CD14-positive monocyte (primary cell): ENCODE measurements around the gene NME7. TPM values are rescaled to one million over a fixed set of nuclear protein-coding genes. Genes with fewer than 3 reads are reported as not detected.

Experiments
- DNase-seq, 3 donors: peaks; one replicate each; pipeline ENCODE4 v3.0.0-alpha.2; 2011 to 2022
- H2AFZ ChIP-seq: 2 replicates; pipeline ENCODE4 v1.6.0; 2012; ENCODE audit warnings: mild to moderate bottlenecking, low read depth, low read length, inconsistent platforms; ENCODE audit not compliant: insufficient read depth, poor library complexity, severe bottlenecking
- H3K27ac ChIP-seq, 2 donors: 1 replicate in 1 of 2; 2 replicates in 1 of 2; pipeline ENCODE4 v1.5.1; 2012 to 2013; ENCODE audit warnings: low read length in 2 of 2, control low read depth in 1 of 2, inconsistent platforms in 1 of 2, low read depth in 1 of 2, mild to moderate bottlenecking in 1 of 2
- H3K27me3 ChIP-seq, 2 donors: one replicate each; pipeline versions ENCODE4 v1.6.0 to v1.6.1; 2011 to 2013; ENCODE audit warnings: low read length in 2 of 2; ENCODE audit not compliant: control insufficient read depth in 2 of 2, insufficient read depth in 2 of 2
- H3K36me3 ChIP-seq, 2 donors: replicated peaks in 1 of 2; 1 replicate in 1 of 2; 2 replicates in 1 of 2; pipeline versions ENCODE4 v1.5.1 to v1.6.1; 2012 to 2013; ENCODE audit warnings: low read length in 2 of 2, control low read depth in 1 of 2, inconsistent platforms in 1 of 2, mild to moderate bottlenecking in 1 of 2; ENCODE audit not compliant: insufficient read depth in 2 of 2, control insufficient read depth in 1 of 2
- H3K4me1 ChIP-seq, 2 donors: 1 replicate in 1 of 2; 2 replicates in 1 of 2; pipeline versions ENCODE4 v1.5.1 to v1.6.1; 2012 to 2013; ENCODE audit warnings: low read length in 2 of 2, control low read depth in 1 of 2, inconsistent platforms in 1 of 2, mild to moderate bottlenecking in 1 of 2, moderate library complexity in 1 of 2; ENCODE audit not compliant: insufficient read depth in 2 of 2, control insufficient read depth in 1 of 2
- H3K4me2 ChIP-seq: replicated peaks from 2 replicates; pipeline ENCODE3; 2012; ENCODE audit warnings: low read length, moderate library complexity, mild to moderate bottlenecking; ENCODE audit not compliant: poor library complexity, severe bottlenecking; ENCODE audit errors: extremely low read depth
- H3K4me3 ChIP-seq, 3 experiments: fragments of 200-600 bp in 1 of 3; sonication (generic) in 1 of 3; replicated peaks in 1 of 3; 1 replicate in 2 of 3; 2 replicates in 1 of 3; pipeline ENCODE4 v1.5.1; 2011 to 2013; ENCODE audit warnings: low read length in 3 of 3, mild to moderate bottlenecking in 3 of 3, control low read depth in 2 of 3, low read depth in 2 of 3, inconsistent platforms in 1 of 3, moderate library complexity in 1 of 3
- H3K79me2 ChIP-seq: 2 replicates; pipeline ENCODE4 v1.6.0; 2012; ENCODE audit warnings: mild to moderate bottlenecking, control low read depth, inconsistent platforms, low read length, moderate library complexity; ENCODE audit not compliant: insufficient read depth
- H3K9ac ChIP-seq: 2 replicates; pipeline ENCODE4 v1.6.0; 2017; ENCODE audit warnings: low read length, mild to moderate bottlenecking; ENCODE audit not compliant: insufficient read depth, poor library complexity, severe bottlenecking
- H3K9me3 ChIP-seq, 2 donors: replicated peaks in 1 of 2; 1 replicate in 1 of 2; 2 replicates in 1 of 2; pipeline versions ENCODE4 v1.5.1 to v1.6.1; 2012 to 2013; ENCODE audit warnings: low read length in 2 of 2, control low read depth in 1 of 2; ENCODE audit not compliant: control insufficient read depth in 1 of 2, insufficient read depth in 1 of 2
- H4K20me1 ChIP-seq: 2 replicates; pipeline ENCODE4 v1.6.0; 2012; ENCODE audit warnings: mild to moderate bottlenecking, low read length, control low read depth, moderate library complexity; ENCODE audit not compliant: insufficient read depth
- H3K27ac Mint-ChIP-seq, 7 donors: one replicate each; pipeline ENCODE4 v1.8.0; 2020; ENCODE audit warnings: mild to moderate bottlenecking in 7 of 7, mixed read lengths in 7 of 7, moderate library complexity in 6 of 7, inconsistent platforms in 2 of 7
- H3K27me3 Mint-ChIP-seq, 3 donors: one replicate each; pipeline ENCODE4 v1.8.0; 2021 to 2022; ENCODE audit warnings: low read depth in 3 of 3, mild to moderate bottlenecking in 3 of 3, mixed read lengths in 3 of 3, moderate library complexity in 3 of 3, inconsistent platforms in 1 of 3
- H3K36me3 Mint-ChIP-seq, 2 donors: one replicate each; pipeline ENCODE4 v1.8.0; 2020; ENCODE audit warnings: mixed read lengths in 2 of 2, inconsistent platforms in 1 of 2, mild to moderate bottlenecking in 1 of 2
- H3K4me1 Mint-ChIP-seq: one replicate; pipeline ENCODE4 v1.8.0; 2020; ENCODE audit warnings: mild to moderate bottlenecking, mixed read lengths
- H3K4me3 Mint-ChIP-seq, 2 donors: one replicate each; pipeline ENCODE4 v1.8.0; 2020; ENCODE audit warnings: mild to moderate bottlenecking in 2 of 2, mixed read lengths in 2 of 2, moderate library complexity in 1 of 2
- H3K9me3 Mint-ChIP-seq, 7 donors: one replicate each; pipeline ENCODE4 v1.8.0; 2020 to 2022; ENCODE audit warnings: mixed read lengths in 7 of 7, mild to moderate bottlenecking in 6 of 7, moderate library complexity in 6 of 7, inconsistent platforms in 2 of 7
- WGBS: methylation state at CpG from one replicate; pipeline ENCODE4 v1.1.5; 2013; ENCODE audit warnings: missing lambda C conversion rate; ENCODE audit not compliant: insufficient coverage; 5-methylcytosine and 5-hydroxymethylcytosine counted together
- intact Hi-C, 2 donors: fragments of 100-400 bp; cut with micrococcal nuclease; formaldehyde crosslinking; loops; one replicate each; pipeline versions ENCODE4 v1.15.0 to v1.15.1; 2023
- polyA plus RNA-seq, 3 donors: library from polyadenylated mRNA; depleted of rRNA in 1 of 3; unstranded in 2 of 3; stranded (reverse) in 1 of 3; fragments of 300-500 nt in 2 of 3; fragments of >200 nt in 1 of 3; fragmentation: Illumina TruSeq in 2 of 3; gene quantifications; 1 replicate in 2 of 3; 2 replicates in 1 of 3; pipeline ENCODE4 v1.2.3, GENCODE V29; 2012 to 2021
- TF ChIP-seq, protein P1 (sequence below): fragments of 200-600 bp; IDR thresholded peaks from one replicate; pipeline ENCODE4 v1.8.0; 2022; ENCODE audit warnings: antibody characterized with exemption, mild to moderate bottlenecking

NME7 gene
- polyA plus RNA-seq, 3 donors = 3.5 to 8.0 (median 6.0) TPM

DNA sequence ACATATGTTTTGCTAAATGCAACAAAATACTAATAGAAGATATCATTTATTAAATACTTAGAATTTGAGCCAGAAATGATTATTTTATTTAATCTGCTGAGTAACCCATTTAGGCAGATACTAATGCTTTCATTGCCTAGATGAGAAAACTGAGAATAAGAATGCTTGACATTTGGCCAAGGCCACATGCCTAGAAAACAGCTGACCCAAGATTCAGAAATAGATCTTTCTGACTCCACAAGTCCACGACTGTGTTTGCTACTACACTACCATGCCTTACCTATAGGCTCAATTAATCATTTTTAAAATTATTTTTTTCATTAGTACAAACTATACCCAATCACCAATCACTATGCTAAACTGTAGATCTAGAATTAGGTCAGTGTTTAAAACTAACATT, 131.5 kb downstream of the NME7 start:
- no peak for DNase-seq
- Mint-ChIP-seq H3K4me3 (no peak overlapping the region), H3K9me3 (no peaks in the 10 kb centered on the region), H3K27ac (no peak overlapping the region), H3K4me1 (no peaks in the 10 kb centered on the region), H3K27me3 (no peaks in the 10 kb centered on the region), H3K36me3 (no peaks in the 10 kb centered on the region)
- no peaks in the 10 kb centered on the region for H3K4me1 ChIP-seq
- no peak overlapping the region for H3K4me3 ChIP-seq
- intact Hi-C loops = loop anchor here in 1 of 2 donors (10.0 kb wide), 1 partner anchor 59 kb away; no protein-coding TSS in a partner anchor
- H3K4me2 ChIP-seq = no peak overlapping the region
- H4K20me1 ChIP-seq = no peaks in the 10 kb centered on the region
- no peaks in the 10 kb centered on the region for H3K36me3 ChIP-seq
- H3K27ac ChIP-seq = no peak overlapping the region
- TF ChIP-seq, protein P1, sequence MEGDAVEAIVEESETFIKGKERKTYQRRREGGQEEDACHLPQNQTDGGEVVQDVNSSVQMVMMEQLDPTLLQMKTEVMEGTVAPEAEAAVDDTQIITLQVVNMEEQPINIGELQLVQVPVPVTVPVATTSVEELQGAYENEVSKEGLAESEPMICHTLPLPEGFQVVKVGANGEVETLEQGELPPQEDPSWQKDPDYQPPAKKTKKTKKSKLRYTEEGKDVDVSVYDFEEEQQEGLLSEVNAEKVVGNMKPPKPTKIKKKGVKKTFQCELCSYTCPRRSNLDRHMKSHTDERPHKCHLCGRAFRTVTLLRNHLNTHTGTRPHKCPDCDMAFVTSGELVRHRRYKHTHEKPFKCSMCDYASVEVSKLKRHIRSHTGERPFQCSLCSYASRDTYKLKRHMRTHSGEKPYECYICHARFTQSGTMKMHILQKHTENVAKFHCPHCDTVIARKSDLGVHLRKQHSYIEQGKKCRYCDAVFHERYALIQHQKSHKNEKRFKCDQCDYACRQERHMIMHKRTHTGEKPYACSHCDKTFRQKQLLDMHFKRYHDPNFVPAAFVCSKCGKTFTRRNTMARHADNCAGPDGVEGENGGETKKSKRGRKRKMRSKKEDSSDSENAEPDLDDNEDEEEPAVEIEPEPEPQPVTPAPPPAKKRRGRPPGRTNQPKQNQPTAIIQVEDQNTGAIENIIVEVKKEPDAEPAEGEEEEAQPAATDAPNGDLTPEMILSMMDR = no peak
- no peaks in the 10 kb centered on the region for H3K79me2 ChIP-seq
- WGBS = 100% methylated on average over 1 of the region's 1 CpG
- no peak overlapping the region for H3K9ac ChIP-seq
- H2AFZ ChIP-seq = no peak overlapping the region
- H3K27me3 ChIP-seq = no peaks in the 10 kb centered on the region
- H3K9me3 ChIP-seq = no peaks in the 10 kb centered on the region

DNA sequence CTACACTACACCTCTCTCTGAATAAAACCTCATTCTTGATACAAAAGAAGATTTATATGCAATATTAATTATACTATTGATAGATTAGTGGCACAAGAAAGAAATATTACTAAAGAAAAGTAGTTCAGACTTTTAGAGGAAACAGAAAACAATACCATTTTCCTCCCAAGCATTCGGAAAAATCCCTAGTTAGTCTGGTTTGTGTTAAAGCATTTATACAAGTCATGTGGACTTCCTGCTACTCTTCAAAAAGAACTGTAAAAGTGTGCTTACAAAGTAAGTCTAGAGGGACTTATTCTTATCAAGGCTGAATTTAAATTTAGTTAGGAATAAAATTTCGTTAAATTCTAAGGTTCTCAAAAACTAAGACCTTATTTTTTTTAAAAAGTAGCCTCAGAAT, 132.0 kb downstream of the NME7 start:
- no peak overlapping the region for H3K27ac Mint-ChIP-seq
- no peaks in the 10 kb centered on the region for H3K9me3 Mint-ChIP-seq
- Histone ChIP-seq H3K4me2 (no peak overlapping the region), H3K9me3 (no peaks in the 10 kb centered on the region), H3K4me3 (no peak overlapping the region), H3K36me3 (no peaks in the 10 kb centered on the region), H4K20me1 (no peaks in the 10 kb centered on the region), H3K27ac (no peak overlapping the region), H3K27me3 (no peaks in the 10 kb centered on the region), H3K4me1 (no peaks in the 10 kb centered on the region), H3K79me2 (no peaks in the 10 kb centered on the region), H3K9ac (no peak overlapping the region), H2AFZ (no peak overlapping the region)
- no peak for DNase-seq
- H3K4me1 Mint-ChIP-seq = no peaks in the 10 kb centered on the region
- H3K27me3 Mint-ChIP-seq = no peaks in the 10 kb centered on the region
- intact Hi-C loops = loop anchor here in 1 of 2 donors (10.0 kb wide), 1 partner anchor 59 kb away; no protein-coding TSS in a partner anchor
- no CpG with 5 or more reads among the region's 2 CpGs for WGBS
- TF ChIP-seq, protein P1 = no peak
- no peak overlapping the region for H3K4me3 Mint-ChIP-seq
- H3K36me3 Mint-ChIP-seq = no peaks in the 10 kb centered on the region
